GM20431 (cell line): ENCODE results near the gene SART3.
"Not testable (repeated sequence)": the region's sequence is repeated elsewhere in the genome, so short reads cannot be mapped to it uniquely, and the experiment has no call there.

Experiments used
- in situ Hi-C: fragments of 300-500 bp; cut with MseI, MboI; formaldehyde crosslinking; loops from one replicate; pipeline ENCODE4 v1.15.0; 2020; ENCODE audit warnings: low sequenced_read_pairs; ENCODE audit not compliant: unreplicated experiment

SART3 gene

GRCh38 chr12:108598553-108599250 lies 37.7 kb upstream of the SART3 start:
- in situ Hi-C loops = no loop called here

GRCh38 chr12:108597559-108598471 lies 36.8 kb upstream of the SART3 start, which contains the start of gene TMEM119:
TMEM119 (minus strand) TSS chr12:108598084; CDS start chr12:108592383, 5,701 bp downstream.
- in situ Hi-C loops = no loop called here

GRCh38 chr12:108596854-108597558 lies 36.0 kb upstream of the SART3 start:
- in situ Hi-C loops = no loop called here

- in situ Hi-C loops = no loop called here
These were observed 35.0 kb upstream of the SART3 start for GRCh38 chr12:108595711-108596647.

GRCh38 chr12:108594960-108595710 lies 34.2 kb upstream of the SART3 start:
- in situ Hi-C loops = no loop called here

GRCh38 chr12:108594323-108594903 lies 33.4 kb upstream of the SART3 start:
- in situ Hi-C loops = no loop called here

GRCh38 chr12:108592033-108592909 lies 31.3 kb upstream of the SART3 start:
- in situ Hi-C loops = no loop called here

GRCh38 chr12:108591267-108591980 lies 30.5 kb upstream of the SART3 start:
- in situ Hi-C loops = no loop called here

GRCh38 chr12:108590463-108590862 lies 29.5 kb upstream of the SART3 start:
- in situ Hi-C loops = not testable (repeated sequence)

GRCh38 chr12:108589840-108590229 lies 28.9 kb upstream of the SART3 start:
- in situ Hi-C loops = no loop called here

GRCh38 chr12:108589028-108589839 lies 28.3 kb upstream of the SART3 start:
- in situ Hi-C loops = no loop called here

- in situ Hi-C loops = no loop called here
These were observed 26.9 kb upstream of the SART3 start for GRCh38 chr12:108587826-108588225.

- in situ Hi-C loops = no loop called here
These were observed 25.3 kb upstream of the SART3 start for GRCh38 chr12:108586306-108586705.

GRCh38 chr12:108585864-108586263 lies 24.9 kb upstream of the SART3 start:
- in situ Hi-C loops = no loop called here

GRCh38 chr12:108584456-108585065 lies 23.6 kb upstream of the SART3 start:
- in situ Hi-C loops = no loop called here

- in situ Hi-C loops = no loop called here
These were observed 23.0 kb upstream of the SART3 start for GRCh38 chr12:108583991-108584390.
